Measurements from ENCODE around the gene PREP.
"Not testable (repeated sequence)": the region's sequence is repeated elsewhere in the genome, so short reads cannot be mapped to it uniquely, and the experiment has no call there.

PREP gene

DNA sequence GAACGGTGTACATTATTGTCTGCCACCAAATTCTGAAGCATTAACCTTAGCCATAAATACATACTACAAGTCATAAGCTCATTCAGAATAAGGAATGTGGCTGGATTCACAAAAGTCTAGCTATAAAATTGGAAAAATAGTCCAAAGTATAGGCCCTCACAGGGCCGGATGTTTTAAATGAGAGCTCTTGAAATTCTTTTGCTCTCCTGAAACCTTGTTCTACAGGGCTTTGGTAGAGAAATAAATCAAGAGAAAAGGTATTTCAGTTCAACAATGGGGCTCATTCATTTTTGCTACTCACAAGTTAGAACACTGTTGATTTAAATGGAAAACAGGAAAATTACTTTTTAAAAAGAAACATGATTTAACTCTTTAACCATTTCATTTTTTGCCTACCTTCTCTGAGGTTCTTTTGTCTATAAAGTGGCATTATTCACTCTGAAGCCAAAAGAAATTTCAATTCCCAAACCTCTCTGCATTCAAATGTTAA is 58.0 kb downstream of the PREP start:
- DNase-seq (ENCODE audit: low read depth): no peak

DNA sequence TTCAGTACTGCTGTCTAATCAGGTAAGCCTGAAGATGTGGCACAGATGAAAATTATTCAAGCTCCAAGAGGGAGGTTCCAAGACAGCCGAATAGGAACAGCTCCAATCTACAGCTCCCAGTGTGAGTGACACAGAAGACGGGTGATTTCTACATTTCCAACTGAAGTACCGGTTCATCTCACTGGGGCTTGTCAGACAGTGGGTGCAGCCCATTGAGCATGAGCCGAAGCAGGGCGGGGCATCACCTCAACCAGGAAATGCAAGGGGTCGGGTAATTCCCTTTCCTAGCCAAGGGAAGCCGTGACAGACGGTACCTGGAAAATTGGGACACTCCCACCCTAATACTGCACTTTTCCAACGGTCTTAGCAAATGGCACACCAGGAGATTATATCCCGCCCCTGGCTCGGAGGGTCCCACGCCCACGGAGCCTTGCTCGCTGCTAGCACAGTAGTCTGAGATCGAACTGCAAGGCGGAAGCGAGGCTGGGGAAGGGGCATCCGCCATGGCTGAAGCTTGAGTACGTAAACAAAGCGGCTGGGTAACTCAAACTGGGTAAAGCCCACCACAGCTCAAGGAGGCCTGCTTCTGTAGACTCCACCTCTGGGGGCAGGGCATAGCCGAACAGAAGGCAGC is 64.4 kb downstream of the PREP start:
- not testable (repeated sequence) for DNase-seq (ENCODE audit: low read depth)

DNA sequence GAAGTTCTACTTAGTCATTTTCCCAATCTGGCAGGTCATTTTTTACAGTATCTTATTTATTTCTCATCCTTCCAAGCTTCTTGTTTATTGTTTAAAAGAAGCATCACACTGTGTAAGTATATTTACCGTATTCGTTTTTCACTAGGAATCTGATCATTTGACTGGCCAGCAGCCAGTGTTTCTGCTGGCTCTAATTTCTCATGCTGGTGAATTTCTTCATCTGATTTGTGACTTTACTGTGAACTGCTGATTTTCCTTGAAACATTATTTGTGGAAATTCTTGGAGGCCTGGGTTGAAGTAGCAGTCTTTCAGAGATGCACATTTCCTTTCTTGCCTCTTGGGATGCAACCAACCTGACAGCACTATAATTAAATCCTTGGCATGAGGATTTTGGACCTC is 65.9 kb downstream of the PREP start:
- no peak for DNase-seq (ENCODE audit: low read depth)

DNA sequence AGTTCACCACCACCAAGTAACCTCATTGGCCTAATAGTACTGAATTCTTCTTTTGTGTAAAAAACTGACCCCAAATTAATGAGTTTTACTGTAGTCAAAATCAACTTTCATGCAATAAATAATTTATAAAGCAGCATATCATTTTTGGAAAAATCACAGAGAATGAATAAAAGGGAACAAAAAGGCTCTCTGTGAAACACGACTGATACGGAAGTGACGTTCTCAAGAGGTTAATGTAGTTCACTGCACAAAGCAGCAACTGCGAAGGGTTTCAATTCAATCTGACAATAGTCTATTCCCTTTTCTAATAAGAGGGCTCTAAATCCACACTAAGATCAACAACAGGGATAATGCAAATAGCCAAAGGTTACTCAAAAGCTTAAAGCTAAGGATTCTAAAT is 70.3 kb downstream of the PREP start:
- DNase-seq (ENCODE audit: low read depth): no peak

DNA sequence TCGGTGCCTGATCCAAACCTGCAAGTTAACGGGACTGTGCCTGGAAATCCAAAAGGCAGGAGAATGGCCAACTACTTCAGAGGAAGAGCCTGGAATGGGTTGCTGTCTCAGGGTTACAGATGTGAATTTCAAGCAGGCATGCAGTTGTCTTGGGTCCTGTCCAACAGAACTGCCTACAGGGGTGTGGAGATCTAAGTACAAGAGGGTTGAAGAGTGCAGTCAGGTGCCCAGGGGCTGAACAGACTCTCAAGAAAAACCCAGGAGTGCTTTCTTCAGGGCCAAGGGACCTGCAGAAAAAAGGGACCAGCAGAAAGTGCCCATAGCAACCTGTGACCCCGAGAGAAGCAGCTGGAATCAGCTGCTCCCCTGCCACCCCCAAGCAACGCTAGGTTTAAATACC is 71.0 kb downstream of the PREP start:
- DNase-seq (ENCODE audit: low read depth): no peak

- no peak for DNase-seq (ENCODE audit: low read depth)
Measured at GRCh38 chr6:105330913-105331312, 72.0 kb downstream of the PREP start.

DNA sequence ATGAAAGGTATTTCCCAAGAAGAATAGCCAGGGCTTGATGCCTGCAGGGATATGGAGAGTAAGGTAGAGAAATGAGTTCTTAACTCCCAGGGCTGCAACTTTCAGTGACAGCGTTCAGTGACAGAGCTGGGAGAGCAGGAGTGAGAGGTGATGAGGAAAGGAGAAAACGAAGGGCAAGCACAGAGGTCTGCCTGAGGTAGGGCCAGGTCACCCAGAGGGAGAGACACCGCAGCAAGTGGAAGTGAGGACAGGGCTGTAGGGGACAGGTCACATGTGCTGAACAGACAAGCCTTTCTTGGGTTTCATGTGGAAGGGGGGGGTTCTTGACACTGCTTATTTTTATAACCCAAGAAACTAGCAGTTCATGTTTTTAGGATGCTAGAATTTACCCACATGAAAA is 72.5 kb downstream of the PREP start:
- no peak for DNase-seq (ENCODE audit: low read depth)

DNA sequence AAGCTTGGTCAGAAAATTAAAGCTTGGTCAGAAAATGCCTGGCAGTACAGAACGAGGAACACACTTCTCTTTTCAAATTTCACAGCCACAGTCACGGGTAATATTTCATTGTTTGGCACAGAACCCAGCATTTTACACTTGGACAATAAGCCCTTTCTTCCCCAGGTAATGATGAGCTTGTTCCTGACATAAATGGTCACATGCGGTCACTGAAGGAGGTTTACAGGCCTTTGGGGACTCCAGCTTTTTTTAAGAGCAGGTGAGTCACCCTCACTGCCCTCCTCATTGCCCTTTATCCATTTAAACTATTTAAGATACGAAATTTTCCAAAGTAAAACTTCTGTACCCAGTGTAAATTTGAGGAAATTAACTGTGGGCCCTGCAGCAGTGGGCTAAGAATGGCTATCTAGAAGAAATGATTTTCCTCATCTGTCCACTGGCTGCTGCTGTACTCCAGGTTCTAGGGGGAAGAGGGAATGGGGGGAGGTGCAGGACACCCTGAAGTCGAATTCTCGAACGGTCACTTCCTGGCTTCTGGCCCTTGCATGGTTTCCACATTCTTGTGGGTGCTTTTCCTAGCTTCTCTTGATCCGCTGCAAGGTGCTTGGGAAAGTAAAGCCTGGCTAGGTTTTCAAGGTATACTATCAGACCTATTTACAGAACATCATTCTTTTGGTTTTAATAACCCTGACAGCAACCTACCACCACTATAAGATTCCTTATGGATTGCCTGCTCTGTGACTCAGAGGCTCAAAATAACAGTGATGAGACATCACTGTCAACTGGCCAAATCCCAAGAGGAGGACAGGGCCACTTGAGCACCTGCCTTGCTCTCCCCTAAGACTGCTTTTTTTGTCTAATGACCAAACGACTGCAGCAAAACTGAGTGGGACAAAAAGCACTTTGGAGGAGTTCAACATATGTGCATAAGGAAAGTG is 75.8 kb downstream of the PREP start:
- peak; percentile 29 for DNase-seq (ENCODE audit: low read depth)

- DNase-seq (ENCODE audit: low read depth): peak; percentile 80
Measured at GRCh38 chr6:105326216-105326615, 76.7 kb downstream of the PREP start.

DNA sequence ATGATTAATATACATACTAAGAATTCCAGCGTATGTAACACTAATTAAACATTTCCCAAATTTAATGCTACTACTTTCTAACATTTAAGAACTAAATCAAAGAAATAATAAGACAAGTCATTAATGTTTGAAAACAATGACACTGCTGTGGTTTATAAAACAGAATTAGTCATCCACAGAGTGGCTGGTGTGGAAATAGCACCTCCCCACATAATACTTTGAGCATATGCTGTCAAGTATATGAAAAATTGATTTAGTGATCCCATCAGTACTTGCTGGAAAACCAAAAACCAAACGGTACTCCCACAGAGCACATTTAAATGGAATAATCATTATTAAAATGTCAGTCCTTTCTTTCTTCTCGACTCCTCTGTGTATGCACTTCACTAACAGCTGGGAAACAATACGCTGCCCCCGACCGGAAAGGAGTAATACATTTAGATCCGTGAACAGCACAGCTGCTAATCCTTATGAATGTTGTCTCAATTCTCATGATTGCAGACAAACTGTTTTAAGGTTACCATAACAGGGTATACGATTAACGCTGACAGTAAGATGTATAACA is 78.4 kb downstream of the PREP start:
- DNase-seq (ENCODE audit: low read depth): peak; percentile 63

GRCh38 chr6:105322499-105323225 is 80.2 kb downstream of the PREP start:
- DNase-seq (ENCODE audit: low read depth): peak; percentile 40

DNA sequence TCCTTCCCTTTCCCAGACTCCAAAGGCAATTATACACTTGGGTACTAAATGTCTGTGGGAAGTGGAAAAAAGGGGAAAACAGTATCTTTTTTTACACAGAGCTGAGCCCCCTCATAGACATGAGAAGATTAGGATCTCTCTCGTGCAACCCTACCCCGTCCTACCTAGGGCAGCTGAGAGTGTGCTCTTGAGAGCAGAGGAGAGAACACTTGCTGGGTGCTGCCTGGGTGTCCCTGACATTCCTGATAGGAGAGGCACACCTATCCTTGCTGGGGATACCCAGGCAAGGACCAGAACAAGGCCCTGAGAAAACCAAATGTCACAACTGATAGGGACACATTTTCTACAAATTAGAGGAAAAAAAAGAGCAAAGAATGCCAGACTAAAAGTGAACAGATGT is 81.2 kb downstream of the PREP start:
- no peak for DNase-seq (ENCODE audit: low read depth)

DNA sequence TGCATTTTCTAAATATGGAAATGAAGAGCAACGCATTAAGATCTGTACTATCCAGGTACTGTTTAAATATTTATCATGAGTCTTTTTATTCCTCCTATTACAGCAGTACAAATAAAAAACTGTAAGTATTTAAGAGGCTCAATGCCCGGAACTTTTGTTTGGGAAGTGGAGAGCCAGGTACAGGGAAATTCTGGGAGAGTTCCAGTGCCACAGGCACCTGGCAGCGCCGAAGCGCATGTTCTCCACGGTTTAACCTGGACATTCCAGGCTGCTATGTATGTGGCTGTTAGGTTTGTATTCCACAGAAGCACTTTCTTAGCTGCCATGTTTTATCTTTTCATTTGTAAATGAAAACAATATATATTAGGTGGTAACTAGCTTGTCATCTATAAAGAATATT is 81.7 kb downstream of the PREP start:
- no peak for DNase-seq (ENCODE audit: low read depth)

GRCh38 chr6:105320765-105321164 is 82.1 kb downstream of the PREP start:
- DNase-seq (ENCODE audit: low read depth): no peak

GRCh38 chr6:105320271-105320670 is 82.6 kb downstream of the PREP start:
- DNase-seq (ENCODE audit: low read depth): no peak

DNA sequence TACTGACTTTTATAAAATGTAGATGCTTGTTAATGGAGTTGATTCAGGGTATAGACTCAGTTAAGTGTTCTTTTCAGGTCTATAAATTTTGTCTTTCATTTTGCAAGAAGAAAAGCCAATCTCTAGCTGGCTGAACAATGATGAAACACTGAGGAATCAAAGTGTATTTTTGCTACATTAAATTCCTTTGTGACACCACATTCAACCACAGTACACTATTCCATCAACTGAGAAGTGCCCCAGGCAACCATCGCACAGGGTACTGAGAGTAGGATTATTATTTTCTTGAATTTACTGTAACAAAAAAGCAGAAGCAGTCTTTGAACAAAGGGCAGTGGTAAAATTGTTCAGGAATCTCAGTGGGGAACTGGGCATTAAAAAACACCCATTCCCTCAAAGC is 83.6 kb downstream of the PREP start:
- DNase-seq (ENCODE audit: low read depth): no peak

GRCh38 chr6:105318660-105319059 is 84.2 kb downstream of the PREP start:
- DNase-seq (ENCODE audit: low read depth): peak; percentile 33

DNA sequence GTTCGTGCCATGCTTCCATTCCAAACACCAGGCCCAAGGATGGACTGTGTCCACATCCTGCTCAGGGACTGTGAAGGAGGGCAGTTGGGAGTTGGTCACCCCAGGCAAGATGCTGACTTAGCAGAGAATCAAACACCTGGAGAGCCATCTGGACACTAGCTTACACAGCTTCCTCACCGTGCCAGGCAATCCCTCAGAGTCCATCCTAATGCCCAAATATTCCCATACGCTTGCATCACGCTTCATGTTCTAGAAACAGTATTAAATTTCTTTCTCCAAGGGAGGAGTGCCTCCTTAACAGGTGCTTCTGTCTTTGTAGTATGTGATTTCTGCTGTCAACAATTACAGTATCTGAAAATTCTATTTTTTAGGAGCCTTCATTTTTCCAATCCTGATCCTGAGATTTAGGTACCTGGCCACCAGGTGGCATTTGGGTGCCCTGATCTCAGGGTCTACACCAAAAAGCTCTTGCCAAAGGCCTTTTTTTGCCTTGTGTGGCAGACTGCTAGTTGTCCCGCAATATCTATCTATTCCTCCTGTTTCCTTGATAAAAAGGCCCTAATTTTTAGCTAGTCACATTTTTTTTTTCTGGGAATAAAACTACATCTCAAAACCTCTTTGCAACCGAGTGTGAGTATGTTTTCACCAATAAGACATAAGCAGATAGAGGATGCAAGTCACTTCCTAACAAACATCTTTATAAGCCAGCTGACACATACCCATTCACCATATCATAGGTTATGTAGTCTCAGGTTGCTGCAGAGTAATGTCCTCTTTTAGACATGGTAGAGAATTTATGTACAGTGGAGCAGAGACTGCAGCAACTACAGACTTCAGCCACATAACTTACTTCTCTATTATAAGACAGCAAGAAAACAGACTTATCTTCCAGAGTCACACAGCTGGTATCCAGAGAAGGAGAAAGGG is 85.0 kb downstream of the PREP start:
- DNase-seq (ENCODE audit: low read depth): no peak

- no peak for DNase-seq (ENCODE audit: low read depth)
Measured at GRCh38 chr6:105313211-105313610, 89.7 kb downstream of the PREP start.

- DNase-seq (ENCODE audit: low read depth): no peak
Measured at GRCh38 chr6:105310947-105311346, 91.9 kb downstream of the PREP start.

GRCh38 chr6:105310371-105310770 is 92.5 kb downstream of the PREP start:
- no peak for DNase-seq (ENCODE audit: low read depth)

Data from amniotic epithelial cell (primary cell).